Measurements from ENCODE around the gene TAF1D.
"Not testable (repeated sequence)": the region's sequence is repeated elsewhere in the genome, so short reads cannot be mapped to it uniquely, and the experiment has no call there.

Gene TAF1D

GRCh38 chr11:93783362-93783761 is 42.1 kb upstream of the TAF1D start:
- Histone ChIP-seq H3K36me3 (ENCODE audit: insufficient read depth) (no peaks in the 10 kb centered on the region), H3K27me3 (ENCODE audit: insufficient read depth, low read depth) (no peaks in the 10 kb centered on the region), H3K4me3 (IDR thresholded peaks at IDR 0.05; ENCODE audit: insufficient read depth, low read depth, low read length) (no peak overlapping the region), H4K20me1 (ENCODE audit: insufficient read depth) (no peaks in the 10 kb centered on the region), H3K79me2 (ENCODE audit: insufficient read depth, low read depth) (peaks cover 37% of the 10 kb centered on the region), H3K27ac (no peak overlapping the region), H2AFZ (ENCODE audit: low read depth) (peak overlapping the region; percentile 62), H3K9ac (peak overlapping the region; percentile 91; the same call in 1 of the 2 replicates), H3K4me2 (peak overlapping the region; percentile 47), H3K4me1 (ENCODE audit: low read depth, poor library complexity, severe bottlenecking) (peaks cover 21% of the 10 kb centered on the region)
- no peak for TF ChIP-seq CTCF (conservative IDR thresholded peaks at IDR 0.05; ENCODE audit: low read depth, low read length)

GRCh38 chr11:93775289-93775688 is 34.0 kb upstream of the TAF1D start:
- Histone ChIP-seq H3K27ac (no peak overlapping the region), H3K4me2 (no peak overlapping the region), H3K79me2 (ENCODE audit: insufficient read depth, low read depth) (no peaks in the 10 kb centered on the region), H2AFZ (ENCODE audit: low read depth) (no peak overlapping the region), H3K4me1 (ENCODE audit: low read depth, poor library complexity, severe bottlenecking) (no peaks in the 10 kb centered on the region), H3K36me3 (ENCODE audit: insufficient read depth) (no peaks in the 10 kb centered on the region), H3K9ac (no peak overlapping the region), H3K27me3 (ENCODE audit: insufficient read depth, low read depth) (no peaks in the 10 kb centered on the region), H3K4me3 (IDR thresholded peaks at IDR 0.05; ENCODE audit: insufficient read depth, low read depth, low read length) (no peak overlapping the region), H4K20me1 (ENCODE audit: insufficient read depth) (no peaks in the 10 kb centered on the region)
- peak; percentile 31; the same call in 1 of the 2 replicates for TF ChIP-seq CTCF (conservative IDR thresholded peaks at IDR 0.05; ENCODE audit: low read depth, low read length)

GRCh38 chr11:93774560-93774959 is 33.3 kb upstream of the TAF1D start:
- H3K4me3 ChIP-seq (IDR thresholded peaks at IDR 0.05; ENCODE audit: insufficient read depth, low read depth, low read length); H2AFZ ChIP-seq (ENCODE audit: low read depth); H3K4me2 ChIP-seq: not testable (repeated sequence)

GRCh38 chr11:93773601-93774200 is 32.4 kb upstream of the TAF1D start:
- no peak overlapping the region for H2AFZ ChIP-seq (ENCODE audit: low read depth)

More at GRCh38 chr11:93774560-93774959, 33.3 kb upstream of the TAF1D start:
- H3K36me3 ChIP-seq (ENCODE audit: insufficient read depth); H3K4me1 ChIP-seq (ENCODE audit: low read depth, poor library complexity, severe bottlenecking); H3K27ac ChIP-seq; H3K27me3 ChIP-seq (ENCODE audit: insufficient read depth, low read depth); H3K79me2 ChIP-seq (ENCODE audit: insufficient read depth, low read depth); H3K9ac ChIP-seq; H4K20me1 ChIP-seq (ENCODE audit: insufficient read depth): not testable (repeated sequence)

More at GRCh38 chr11:93773601-93774200, 32.4 kb upstream of the TAF1D start:
- H3K27me3 ChIP-seq (ENCODE audit: insufficient read depth, low read depth): no peaks in the 10 kb centered on the region
- no peaks in the 10 kb centered on the region for H3K4me1 ChIP-seq (ENCODE audit: low read depth, poor library complexity, severe bottlenecking)
- no peaks in the 10 kb centered on the region for H3K79me2 ChIP-seq (ENCODE audit: insufficient read depth, low read depth)
- H3K36me3 ChIP-seq (ENCODE audit: insufficient read depth): no peaks in the 10 kb centered on the region
- H3K9ac ChIP-seq: no peak overlapping the region
- H3K4me3 ChIP-seq (IDR thresholded peaks at IDR 0.05; ENCODE audit: insufficient read depth, low read depth, low read length): no peak overlapping the region
- no peaks in the 10 kb centered on the region for H4K20me1 ChIP-seq (ENCODE audit: insufficient read depth)
- no peak overlapping the region for H3K27ac ChIP-seq
- H3K4me2 ChIP-seq: no peak overlapping the region
- no peak for TF ChIP-seq CTCF (conservative IDR thresholded peaks at IDR 0.05; ENCODE audit: low read depth, low read length)

Measured in KMS-11 (cell line).